Globus pallidus (tissue), 1 donor: ENCODE measurements around the gene WASF2.
"Not testable (repeated sequence)": the region's sequence is repeated elsewhere in the genome, so short reads cannot be mapped to it uniquely, and the experiment has no call there.

Source experiments
- DNase-seq: peaks from one replicate; pipeline ENCODE4 v3.0.0-alpha.2; 2015; ENCODE audit warnings: low spot score

WASF2 gene

DNA sequence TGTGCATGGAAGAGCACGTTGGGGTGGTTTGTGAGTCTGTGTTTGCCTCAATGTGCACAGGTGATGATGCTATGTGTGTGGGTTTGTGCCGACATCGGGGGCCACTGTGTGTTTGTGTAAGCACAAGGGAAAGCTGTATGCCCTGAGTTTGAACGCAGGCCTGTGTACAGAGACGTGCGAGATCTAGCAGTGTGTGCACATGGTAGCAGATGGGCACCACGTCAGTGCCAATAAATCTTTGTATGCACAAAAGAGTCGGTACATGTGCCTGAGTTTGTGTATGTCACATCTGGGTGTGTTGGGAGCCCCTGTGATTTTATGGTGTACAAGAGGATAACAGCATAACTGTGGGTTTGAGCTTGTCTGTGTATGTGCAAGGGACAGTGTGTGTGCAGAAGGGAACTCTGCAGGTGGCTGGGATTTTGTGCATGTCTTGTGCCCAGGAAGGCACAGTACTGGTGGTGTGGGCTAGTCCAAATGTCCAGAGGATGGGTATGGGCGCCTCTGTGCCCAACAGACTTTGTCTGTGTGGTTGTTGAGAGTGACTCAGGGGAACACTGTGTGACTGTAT is 32.0 kb upstream of the WASF2 start:
- no peak for DNase-seq

DNA sequence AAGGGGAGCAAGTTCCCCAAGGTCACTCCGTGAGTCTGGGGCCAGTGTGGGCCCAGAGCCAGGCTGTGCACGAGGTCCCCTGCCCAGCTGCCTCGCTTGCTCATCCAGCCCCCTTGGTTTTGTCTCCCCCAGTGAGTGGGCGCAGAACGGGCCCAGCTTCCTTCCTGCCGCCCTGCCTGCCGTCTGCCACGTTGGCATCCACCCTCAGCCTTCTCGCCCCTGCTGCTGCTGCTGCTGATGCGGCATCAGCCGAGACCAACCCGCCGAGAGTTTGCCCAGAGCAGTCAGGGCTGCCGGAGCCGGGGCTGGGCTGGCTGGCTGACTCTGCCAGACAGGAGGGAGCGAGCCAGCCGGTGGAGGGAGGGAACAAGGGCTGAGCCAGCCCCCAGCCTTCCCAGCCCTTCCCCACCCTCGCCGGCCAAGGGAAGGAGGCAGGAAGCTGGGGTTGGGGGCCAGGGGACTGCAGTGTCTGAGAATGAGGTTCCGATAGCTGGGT is 31.4 kb upstream of the WASF2 start:
- no peak for DNase-seq

DNA sequence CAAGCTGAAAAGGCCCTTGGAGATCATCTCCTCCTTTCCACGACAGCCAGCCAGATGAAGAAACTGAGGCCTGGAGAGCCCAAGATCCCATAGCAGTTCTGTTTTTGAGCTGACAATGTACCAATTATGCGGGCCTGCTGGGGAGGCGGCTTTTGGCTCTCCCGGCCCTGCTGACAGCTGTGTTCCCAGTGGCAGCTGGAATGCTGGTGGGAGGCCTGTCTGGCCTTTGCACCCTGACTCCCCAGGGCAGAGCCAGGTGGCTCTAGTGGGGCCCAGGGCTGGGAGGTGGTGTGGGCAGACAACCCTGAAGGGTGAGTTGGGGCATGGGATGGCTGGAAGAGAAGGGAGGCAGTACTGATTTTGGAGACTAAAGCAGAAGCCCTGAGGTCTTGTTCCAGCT is 30.7 kb upstream of the WASF2 start:
- DNase-seq = peak; percentile 66

DNA sequence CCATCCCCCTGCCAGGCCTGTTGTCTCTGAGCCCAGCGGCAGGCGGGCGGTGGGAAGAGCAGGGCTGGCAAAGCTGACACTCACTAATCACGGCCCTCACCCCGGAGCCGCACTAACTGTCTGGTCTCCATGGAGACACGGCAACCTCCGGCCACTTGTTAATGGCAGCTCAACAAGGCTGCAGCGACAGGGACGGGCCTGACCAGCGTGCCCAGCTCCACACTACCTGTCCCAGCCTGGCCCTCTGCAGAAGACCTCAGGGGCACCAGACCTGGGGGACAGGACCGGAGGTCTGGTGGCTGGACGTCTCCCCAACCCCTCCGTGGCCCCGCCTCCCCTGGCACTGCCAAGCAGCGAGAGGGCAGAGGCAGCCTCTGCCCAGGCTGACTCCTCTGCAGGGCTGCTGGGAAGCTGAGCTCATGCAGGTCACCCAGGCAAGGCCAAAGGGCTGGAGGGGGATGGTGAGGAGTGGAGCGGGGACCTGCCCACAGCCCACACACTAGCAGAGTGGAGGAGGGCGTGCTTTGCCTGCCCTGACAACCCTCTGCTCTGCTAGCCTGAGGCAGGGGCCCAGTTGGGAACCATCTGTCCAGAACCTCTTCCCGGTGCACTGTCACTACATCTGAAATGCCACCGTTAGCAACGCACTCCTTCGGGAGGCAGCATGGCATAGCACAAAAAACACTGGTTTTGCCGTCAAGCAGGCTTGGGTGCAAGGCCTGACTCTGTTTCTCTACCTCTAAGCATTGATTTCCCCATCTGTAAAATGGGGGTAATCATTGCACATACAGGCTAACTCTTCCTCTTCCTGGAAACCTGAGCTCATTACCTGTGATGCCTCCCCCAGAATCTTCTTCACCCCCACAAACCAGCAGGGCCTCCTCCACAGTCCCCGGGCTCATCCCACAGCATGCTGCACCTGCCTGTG is 29.6 kb upstream of the WASF2 start:
- DNase-seq = peak; percentile 64

DNA sequence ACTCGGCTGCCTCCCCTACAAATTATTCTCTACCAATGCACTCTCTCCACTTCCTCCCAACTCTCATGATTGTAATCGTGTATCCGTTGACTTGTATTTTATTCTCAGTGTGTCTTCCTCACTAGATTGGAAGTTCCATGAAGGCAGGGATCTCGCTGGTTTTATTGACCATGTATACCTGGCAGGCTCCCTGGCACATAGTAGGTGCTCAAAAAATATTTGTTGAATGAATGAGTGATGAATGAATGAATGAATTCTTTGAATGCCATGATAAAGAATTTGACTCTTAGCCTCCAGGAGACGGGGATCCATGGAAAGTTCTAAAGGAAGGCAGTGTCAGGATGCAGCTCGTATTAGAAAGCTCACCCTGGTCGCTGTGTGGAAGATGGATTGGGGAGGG is 28.8 kb upstream of the WASF2 start:
- no peak for DNase-seq

DNA sequence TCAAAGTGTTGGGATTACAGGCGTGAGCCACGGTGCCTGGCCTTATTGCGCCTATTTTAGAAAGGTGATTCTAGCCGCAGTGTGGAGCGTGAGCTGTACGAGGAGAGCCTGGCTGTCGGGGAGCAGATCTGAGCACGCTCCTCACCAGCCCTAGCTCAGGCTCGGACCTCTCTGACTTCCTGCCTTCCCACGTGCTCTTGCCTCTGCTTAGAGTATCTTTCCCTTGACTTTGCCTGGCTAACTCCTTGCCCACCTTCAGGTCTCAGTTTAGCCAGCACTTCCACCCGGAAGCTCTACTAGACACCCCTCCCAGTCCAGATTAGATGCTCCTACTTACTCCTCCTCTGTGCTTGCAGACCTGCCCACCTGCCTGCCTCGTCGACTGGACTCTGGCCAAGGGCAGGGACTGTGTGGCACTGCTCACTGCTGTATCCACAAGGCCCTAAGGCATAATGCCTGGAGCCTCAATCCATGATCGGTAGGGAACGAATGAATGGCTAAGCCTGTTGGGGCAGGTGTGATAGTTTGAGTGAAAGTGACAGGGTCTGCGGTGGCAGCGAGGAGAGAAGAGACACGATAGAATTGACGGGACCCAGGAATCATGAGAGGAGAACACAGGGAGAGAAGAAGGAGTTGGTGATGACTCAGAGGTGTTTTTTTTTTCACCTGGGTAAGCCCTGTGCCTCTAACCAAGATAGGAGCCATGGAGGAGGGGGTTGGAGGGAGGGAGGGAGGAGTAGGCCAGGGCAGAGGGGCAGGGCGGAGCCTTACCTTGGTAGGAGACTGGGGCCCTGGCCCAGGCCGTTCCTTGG is 28.1 kb upstream of the WASF2 start:
- no peak for DNase-seq

DNA sequence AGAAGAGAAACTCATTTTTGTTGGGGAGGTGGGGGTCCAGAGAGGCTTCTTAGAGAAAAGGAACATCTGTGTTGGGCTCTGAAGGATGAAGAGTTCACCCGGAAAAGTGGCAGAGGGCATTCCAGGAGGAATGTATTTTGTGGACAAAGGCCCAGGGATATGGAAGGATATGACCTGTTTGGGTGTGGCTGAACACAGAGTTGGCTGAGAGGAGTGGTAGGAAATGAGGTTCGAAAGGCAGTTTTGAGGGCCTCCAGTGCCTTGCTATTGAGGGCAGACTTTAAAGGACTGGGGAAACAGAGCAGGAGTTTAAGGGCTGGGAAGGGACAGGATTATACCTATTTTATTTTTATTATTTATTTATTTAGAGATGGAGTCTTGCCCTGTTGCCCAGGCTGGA is 27.3 kb upstream of the WASF2 start:
- DNase-seq = no peak

DNA sequence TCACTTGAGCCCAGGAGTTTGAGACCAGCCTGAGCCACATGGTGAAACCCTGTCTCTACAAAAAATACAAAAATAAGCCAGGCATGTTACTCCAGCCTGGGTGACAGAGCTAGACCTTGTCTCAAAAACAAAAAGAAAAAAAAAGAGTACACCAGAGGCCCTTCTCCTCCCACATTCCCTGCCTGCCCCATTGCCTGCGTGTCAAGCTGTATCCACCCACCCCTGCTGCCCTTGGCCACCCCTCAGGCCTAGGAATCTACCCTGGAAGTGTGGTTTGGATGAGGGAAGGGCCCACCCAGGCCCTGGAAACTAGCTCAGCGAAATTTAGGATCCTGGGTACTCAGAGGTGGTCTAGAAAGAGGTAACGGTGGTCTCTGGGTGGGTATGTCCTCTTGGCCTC is 25.7 kb upstream of the WASF2 start:
- no peak for DNase-seq

DNA sequence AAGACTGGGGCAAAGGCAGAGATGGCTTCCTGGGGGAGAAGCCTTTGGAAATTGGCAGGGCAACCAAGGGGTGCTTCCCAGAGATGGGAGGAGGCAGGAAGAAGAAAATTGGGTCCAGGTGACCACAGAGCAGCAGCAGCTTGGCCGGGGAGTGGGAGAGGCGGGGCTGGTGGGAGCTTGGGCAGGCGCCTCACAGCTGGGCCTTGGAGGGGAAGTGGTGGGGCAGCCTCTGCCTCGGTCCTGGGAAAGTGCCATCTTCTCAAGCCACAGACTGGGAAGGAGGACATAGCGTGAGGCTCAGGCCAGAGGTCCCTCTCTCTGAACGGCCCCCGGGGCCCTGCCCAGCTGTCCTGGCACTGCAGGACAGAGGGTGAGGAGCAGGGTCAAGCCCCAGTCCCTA is 24.0 kb upstream of the WASF2 start:
- no peak for DNase-seq

DNA sequence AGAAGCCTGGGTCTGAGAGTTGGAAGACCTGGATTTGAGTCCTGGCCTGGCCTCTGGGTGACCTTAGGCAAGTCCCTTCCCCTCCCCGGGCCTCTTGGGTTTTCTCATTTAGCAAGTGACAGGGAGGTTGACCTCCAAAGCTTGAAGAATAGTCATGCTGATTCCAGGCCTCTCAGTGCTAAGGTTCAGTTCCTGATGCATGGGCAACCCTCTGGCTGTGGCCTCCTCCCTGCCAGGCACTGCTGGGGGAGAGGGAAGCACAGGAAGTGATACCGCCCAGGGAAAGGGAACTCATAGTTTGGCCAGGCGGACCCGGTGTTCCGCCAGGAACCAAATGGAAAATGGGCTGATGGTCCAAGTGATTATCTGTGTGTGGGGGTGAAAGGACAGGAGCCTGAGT is 23.6 kb upstream of the WASF2 start:
- DNase-seq = no peak

DNA sequence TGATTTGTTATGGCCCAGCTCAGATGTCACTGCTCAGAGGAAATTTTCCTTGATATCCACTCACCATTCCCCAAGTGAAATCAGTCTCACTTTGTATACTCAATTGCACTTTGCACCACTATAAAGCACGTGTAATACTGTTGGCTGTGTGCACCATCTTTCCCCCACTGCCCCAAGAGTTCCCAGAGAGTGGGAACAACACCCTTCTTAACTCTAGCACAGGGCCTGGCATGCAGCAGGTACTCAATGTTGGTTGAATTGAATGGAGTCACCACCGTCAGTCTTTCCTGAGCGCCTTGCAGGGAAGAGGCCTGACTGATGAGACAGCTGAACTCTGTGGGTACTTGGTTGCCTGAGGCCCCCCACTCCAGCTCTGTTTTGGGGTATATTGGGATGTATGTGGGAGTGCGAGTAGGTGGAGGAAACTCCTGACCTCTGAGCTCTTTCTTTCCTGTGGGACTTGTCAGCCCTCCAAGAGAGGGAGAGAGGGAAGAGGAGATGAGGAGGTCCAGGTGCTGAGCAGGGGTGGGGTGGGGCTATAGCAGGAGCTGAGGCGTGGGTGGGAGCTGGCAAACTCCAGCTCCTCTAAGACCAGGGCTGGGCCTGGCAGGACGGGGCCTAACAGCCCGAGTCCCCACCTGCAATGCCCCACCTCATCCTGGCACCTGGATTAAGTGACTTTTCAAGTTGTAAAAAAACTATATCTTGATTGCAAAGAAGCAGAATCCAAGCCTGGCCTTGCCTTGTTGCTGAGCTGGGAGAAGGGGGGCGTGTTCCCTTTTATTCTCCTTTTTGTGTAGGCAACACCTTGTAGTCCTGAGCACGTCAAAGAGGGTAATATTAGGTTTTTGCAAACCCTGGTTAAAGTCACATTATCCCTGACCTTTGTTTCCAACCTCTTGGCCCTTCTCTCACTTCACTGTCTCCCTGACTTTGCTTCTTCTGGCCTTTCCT is 19.4 kb upstream of the WASF2 start:
- DNase-seq = no peak

DNA sequence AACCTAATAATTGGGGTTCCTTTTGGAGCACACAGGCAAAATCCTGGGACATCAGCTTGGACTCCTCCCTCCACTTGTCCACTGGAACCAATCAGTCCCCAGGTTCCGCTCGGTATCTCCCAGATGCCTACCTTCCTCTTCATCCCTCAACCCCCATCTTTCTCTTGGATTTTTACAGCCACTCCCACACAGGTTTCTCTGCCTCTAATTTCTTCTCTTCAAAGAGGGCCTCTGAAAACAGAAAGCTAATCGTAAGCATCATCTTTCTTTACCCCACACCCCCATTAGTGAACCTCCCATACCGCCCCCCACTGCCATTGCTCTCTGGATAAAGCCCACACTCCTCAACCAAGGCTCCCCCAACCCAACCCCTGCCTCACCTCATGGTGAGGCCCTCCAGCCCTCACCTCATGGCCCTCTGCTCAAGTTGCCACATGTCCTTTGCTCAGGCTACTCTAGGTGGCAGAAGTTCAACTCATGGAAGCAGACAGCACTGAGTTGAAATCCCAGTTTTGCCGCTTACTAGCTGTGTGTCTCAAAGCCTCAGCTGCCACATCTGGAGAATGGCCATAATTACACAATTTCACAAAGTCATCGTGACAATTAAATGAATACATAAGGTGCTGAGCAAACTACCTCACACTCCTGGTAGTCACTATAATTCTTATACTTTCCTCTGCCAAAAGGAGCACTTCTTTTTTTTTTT is 18.1 kb upstream of the WASF2 start:
- DNase-seq = no peak

DNA sequence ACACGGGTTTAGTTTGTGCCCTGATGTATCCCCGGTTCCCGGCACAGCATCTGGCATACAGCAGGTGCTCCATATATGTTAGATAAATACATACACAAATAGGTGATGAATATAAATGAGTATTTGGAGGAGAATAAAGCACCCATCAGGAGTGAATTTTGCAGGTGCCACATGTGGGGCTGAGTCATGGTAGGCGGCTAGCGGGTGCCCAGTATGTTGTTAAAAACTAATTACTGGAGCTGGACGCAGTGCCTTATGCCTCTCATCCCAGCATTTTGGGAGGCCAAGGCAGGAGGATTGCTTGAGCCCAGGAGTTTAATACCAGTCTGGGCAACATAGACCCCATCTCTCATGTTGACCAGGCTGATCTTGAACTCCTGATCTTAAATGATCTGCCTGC is 16.7 kb upstream of the WASF2 start:
- no peak for DNase-seq

DNA sequence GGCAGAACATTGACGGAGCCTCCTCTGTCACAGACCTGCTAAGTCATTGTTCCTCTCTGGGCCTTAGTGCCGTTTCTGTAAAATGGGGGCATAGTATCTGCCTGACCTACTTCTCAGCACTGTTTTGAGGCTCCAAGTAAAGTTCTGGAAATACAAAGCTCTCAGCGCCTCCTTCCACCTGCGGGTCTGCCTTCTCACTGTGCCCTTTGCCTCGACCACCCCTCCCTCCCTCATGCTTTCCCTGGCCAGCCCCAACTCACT is 15.4 kb upstream of the WASF2 start:
- no peak for DNase-seq

DNA sequence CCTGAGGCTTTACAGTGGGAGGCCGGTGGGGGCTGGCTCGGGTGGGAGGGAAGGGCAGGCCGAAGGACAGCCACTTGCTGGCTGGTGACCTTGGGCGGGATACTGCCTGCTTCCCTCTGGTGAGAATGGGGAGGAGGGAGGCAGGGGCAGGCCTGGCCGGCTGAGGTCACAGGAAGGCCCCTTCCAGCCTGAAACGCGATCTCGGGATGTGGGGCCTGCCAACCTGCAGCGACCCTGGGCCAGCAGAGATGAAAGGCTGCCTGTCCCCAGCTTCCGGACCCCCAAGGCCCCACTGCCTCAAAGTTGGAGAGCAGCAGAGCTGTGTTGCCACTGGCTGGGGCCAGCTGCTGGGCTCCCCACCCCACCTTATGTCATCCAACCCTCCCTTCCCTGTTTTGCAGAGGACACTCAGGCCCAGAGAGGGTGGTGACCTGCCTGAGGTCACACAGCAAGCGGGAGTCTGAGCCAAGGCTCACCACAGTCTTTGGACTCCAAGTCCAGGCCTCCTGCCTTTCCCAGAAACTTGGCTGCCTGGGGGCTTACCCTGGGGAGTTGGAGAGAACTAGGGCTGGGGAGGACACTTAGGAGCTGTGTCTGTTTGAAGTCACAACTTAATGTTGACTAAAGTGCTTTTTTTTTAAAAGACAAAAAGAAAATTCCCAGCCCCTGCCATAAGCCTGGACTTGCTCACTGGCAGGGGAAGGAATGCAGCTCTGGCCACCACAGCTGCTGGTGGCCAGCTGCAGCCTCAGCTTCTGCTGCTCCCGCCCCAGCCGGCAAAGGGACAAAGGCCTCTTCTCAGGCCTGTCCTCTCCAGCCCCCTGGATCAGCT is 14.8 kb upstream of the WASF2 start:
- peak; percentile 97 for DNase-seq

DNA sequence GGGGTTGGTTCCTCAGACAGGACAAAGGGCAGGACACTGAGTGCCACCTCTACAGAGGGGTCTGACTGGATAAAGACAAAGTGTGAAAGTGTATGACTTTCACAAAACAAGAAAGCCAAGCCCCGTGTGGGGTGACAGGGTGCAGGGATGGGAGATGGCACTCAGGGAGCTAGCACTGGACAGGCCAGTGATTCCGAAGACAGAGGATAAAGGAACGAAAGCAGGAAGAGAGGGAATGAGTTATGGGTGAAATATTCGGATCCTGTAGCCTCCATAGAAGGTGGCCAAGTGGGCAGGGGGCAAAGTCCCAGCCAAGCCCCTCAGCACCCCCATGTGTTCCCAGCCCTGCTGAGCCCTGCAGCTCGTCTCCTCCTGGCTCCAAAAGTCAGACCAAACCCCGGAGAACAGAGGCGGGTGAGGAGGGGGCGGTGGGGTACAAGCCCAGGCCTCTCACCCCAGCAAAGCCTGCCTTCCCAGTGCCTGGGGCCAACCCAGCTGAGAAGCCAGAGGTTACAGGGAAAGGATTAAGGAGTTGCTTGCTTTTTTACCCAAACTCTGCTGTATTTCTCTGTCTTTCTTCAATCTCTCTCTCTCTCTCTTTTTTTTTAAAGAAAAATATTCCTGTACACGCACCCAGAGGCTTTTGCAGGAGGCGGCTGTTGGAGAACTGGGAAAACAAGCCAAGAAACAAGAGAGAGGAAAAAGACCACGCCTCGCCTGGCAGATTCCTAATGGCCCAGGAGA is 14.0 kb upstream of the WASF2 start:
- no peak for DNase-seq

DNA sequence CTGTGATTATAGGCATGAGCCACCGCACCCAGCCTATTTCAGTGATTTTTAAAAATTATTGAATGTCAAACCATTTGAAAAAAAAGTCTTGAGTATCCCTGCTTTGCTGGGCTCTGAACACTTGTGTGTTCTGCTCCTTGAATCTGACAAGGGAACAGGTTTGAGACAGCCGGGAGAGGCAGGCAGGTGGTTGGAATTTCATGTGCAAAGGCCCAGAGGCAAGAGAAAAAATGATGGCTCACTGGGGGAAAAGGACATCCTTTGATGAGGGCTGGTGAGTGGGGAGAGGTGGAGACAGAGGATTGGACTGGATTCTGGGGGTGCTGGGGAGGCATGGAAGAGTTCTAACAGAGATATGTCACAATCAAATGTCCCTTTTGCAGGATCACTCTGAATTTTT is 13.1 kb upstream of the WASF2 start:
- DNase-seq = no peak

DNA sequence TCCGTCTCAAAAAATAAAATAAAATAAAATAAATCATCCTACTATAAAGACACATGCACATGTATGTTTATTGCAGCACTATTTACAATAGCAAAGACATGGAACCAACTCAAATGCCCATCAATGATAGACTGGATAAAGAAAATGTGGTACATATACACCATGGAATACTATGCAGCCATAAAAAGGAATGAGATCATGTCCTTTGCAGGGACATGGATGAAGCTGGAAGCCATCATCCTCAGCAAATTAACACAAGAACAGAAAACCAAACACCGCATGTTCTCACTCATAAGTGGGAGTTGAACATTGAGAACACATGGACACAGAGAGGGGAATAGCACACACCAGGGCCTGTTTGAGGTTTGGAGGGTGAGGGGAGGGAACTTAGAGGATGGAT is 11.2 kb upstream of the WASF2 start:
- not testable (repeated sequence) for DNase-seq

DNA sequence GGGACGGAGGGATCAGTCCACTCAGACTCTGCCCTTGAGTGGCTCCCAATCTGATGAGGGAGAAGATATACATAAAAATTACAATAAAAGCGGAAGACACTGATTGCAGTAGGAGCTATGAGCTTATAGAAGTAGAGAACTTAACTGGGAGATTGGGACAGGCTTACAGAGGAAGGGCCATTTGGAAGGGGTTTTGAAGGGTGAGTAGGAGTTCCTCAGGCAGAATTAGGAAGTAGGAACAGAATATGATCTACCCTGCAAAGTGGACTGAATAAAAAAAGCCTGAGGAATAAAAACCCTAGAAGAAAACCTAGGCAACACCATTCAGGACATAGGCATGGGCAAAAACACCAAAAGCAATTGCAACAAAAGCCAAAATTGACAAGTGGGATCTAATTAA is 9.2 kb upstream of the WASF2 start:
- no peak for DNase-seq
